ENCODE measurements around the gene PIGBOS1.

Gene PIGBOS1

GRCh38 chr15:55344206-55344605 is 25.3 kb upstream of the PIGBOS1 start:
- Mint-ChIP-seq H3K36me3 (ENCODE audit: low read depth) (peaks cover 17% of the 10 kb centered on the region), H3K27ac (peak overlapping the region; percentile 28 to 72 (median 71)), H3K4me1 (no peaks in the 10 kb centered on the region), H3K4me3 (no peak overlapping the region), H3K9me3 (no peaks in the 10 kb centered on the region), H3K27me3 (ENCODE audit: low read depth) (no peaks in the 10 kb centered on the region)
- TF ChIP-seq CTCF (IDR thresholded peaks at IDR 0.05; ENCODE audit: unreplicated experiment in 3 of 3): no peak

GRCh38 chr15:55343168-55343567 is 24.2 kb upstream of the PIGBOS1 start:
- no peaks in the 10 kb centered on the region for H3K27me3 Mint-ChIP-seq (ENCODE audit: low read depth)
- TF ChIP-seq CTCF (IDR thresholded peaks at IDR 0.05; ENCODE audit: unreplicated experiment in 3 of 3): no peak
- H3K27ac Mint-ChIP-seq: peak overlapping the region; percentile 48 to 72 (median 65)
- H3K9me3 Mint-ChIP-seq: no peaks in the 10 kb centered on the region
- peaks cover 12% of the 10 kb centered on the region for H3K36me3 Mint-ChIP-seq (ENCODE audit: low read depth)
- no peak overlapping the region for H3K4me3 Mint-ChIP-seq
- no peaks in the 10 kb centered on the region for H3K4me1 Mint-ChIP-seq

- Mint-ChIP-seq H3K27me3 (ENCODE audit: low read depth) (no peaks in the 10 kb centered on the region), H3K36me3 (ENCODE audit: low read depth) (peaks cover 5% of the 10 kb centered on the region), H3K4me1 (no peaks in the 10 kb centered on the region), H3K4me3 (no peak overlapping the region), H3K27ac (no peak overlapping the region), H3K9me3 (no peaks in the 10 kb centered on the region)
- no peak for TF ChIP-seq CTCF (IDR thresholded peaks at IDR 0.05; ENCODE audit: unreplicated experiment in 3 of 3)
Observed at GRCh38 chr15:55337160-55337559, 18.2 kb upstream of the PIGBOS1 start.

GRCh38 chr15:55334997-55335396 is 16.1 kb upstream of the PIGBOS1 start:
- no peak for TF ChIP-seq CTCF (IDR thresholded peaks at IDR 0.05; ENCODE audit: unreplicated experiment in 3 of 3)
- Mint-ChIP-seq H3K27ac (no peak overlapping the region), H3K36me3 (ENCODE audit: low read depth) (peaks cover 15% of the 10 kb centered on the region), H3K9me3 (no peaks in the 10 kb centered on the region), H3K27me3 (ENCODE audit: low read depth) (no peaks in the 10 kb centered on the region), H3K4me1 (no peaks in the 10 kb centered on the region), H3K4me3 (no peak overlapping the region)

- Mint-ChIP-seq H3K27me3 (ENCODE audit: low read depth) (no peaks in the 10 kb centered on the region), H3K9me3 (no peaks in the 10 kb centered on the region), H3K4me3 (no peak overlapping the region), H3K36me3 (ENCODE audit: low read depth) (peaks cover 15% of the 10 kb centered on the region), H3K27ac (no peak overlapping the region), H3K4me1 (no peaks in the 10 kb centered on the region)
- no peak for TF ChIP-seq CTCF (IDR thresholded peaks at IDR 0.05; ENCODE audit: unreplicated experiment in 3 of 3)
Observed at GRCh38 chr15:55334371-55334770, 15.4 kb upstream of the PIGBOS1 start.

GRCh38 chr15:55327387-55327786 is 8.5 kb upstream of the PIGBOS1 start:
- no peak overlapping the region for H3K4me3 Mint-ChIP-seq
- H3K36me3 Mint-ChIP-seq (ENCODE audit: low read depth): peaks cover 19% of the 10 kb centered on the region
- no peaks in the 10 kb centered on the region for H3K4me1 Mint-ChIP-seq
- H3K27me3 Mint-ChIP-seq (ENCODE audit: low read depth): no peaks in the 10 kb centered on the region
- H3K27ac Mint-ChIP-seq: no peak overlapping the region
- no peak for TF ChIP-seq CTCF (IDR thresholded peaks at IDR 0.05; ENCODE audit: unreplicated experiment in 3 of 3)
- H3K9me3 Mint-ChIP-seq: no peaks in the 10 kb centered on the region

All from nephron (organoid).